ENCODE data around the gene ASB12. TPM values are rescaled to one million over a fixed set of nuclear protein-coding genes. Genes with fewer than 3 reads are reported as not detected.
"Not testable (repeated sequence)": the region's sequence is repeated elsewhere in the genome, so short reads cannot be mapped to it uniquely, and the experiment has no call there.

The ASB12 gene
- total RNA-seq, 1 donor from 2014 or later = not detected

DNA sequence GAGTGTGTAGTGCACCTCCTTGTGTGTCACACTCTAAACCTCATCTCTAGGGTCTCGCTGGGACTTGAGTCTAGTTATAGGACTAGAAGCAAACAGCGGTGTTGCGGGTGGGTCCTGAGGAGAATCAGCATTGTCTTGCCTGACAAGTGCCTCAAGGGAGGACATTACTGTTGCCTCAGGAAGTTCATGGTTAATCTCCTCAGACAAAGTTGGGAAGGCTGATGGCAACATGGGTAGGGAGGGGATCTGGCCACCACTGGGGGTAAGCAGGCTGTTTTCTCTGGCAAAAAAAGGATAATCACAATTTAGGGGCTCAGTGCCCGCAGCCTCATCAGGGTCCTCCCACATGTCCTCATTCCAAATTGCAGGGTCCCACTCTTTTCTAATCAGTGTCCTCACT, 12.4 kb downstream of the ASB12 start:
- Histone ChIP-seq H3F3A (ENCODE audit: low read depth) (no peaks in the 10 kb centered on the region), H3K27me3 (no peaks in the 10 kb centered on the region), H4K20me1 (ENCODE audit: low read depth) (no peaks in the 10 kb centered on the region), H3K9me3 (ENCODE audit: low read depth) (no peaks in the 10 kb centered on the region), H3K27ac (no peak overlapping the region), H2AFZ (replicated peaks) (no peak overlapping the region), H3K79me2 (ENCODE audit: low read depth) (no peaks in the 10 kb centered on the region), H3K4me3 (no peak overlapping the region), H3K4me1 (no peaks in the 10 kb centered on the region), H3K4me2 (no peak overlapping the region), H3K9ac (no peak overlapping the region), H3K36me3 (no peaks in the 10 kb centered on the region)
- Mint-ChIP-seq H3K4me3 (no peak overlapping the region), H3K4me1 (peaks cover 4% of the 10 kb centered on the region), H3K36me3 (no peaks in the 10 kb centered on the region), H3K27ac (no peak overlapping the region), H3K9me3 (peaks cover 9% of the 10 kb centered on the region), H3K27me3 (ENCODE audit: insufficient read depth, low read depth) (peaks cover 9% of the 10 kb centered on the region)
- DNase-seq (ENCODE audit: low spot score) = no peak
- TF ChIP-seq, protein P1, sequence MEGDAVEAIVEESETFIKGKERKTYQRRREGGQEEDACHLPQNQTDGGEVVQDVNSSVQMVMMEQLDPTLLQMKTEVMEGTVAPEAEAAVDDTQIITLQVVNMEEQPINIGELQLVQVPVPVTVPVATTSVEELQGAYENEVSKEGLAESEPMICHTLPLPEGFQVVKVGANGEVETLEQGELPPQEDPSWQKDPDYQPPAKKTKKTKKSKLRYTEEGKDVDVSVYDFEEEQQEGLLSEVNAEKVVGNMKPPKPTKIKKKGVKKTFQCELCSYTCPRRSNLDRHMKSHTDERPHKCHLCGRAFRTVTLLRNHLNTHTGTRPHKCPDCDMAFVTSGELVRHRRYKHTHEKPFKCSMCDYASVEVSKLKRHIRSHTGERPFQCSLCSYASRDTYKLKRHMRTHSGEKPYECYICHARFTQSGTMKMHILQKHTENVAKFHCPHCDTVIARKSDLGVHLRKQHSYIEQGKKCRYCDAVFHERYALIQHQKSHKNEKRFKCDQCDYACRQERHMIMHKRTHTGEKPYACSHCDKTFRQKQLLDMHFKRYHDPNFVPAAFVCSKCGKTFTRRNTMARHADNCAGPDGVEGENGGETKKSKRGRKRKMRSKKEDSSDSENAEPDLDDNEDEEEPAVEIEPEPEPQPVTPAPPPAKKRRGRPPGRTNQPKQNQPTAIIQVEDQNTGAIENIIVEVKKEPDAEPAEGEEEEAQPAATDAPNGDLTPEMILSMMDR (IDR thresholded peaks at IDR 0.05) = no peak
- no peak for TF ChIP-seq EZH2 (IDR thresholded peaks at IDR 0.05)
- no peak for TF ChIP-seq EZH2phosphoT487 (IDR thresholded peaks at IDR 0.05)

GRCh38 chrX:64213989-64214388, 16.4 kb downstream of the ASB12 start:
- not testable (repeated sequence) for H3K4me3 ChIP-seq; H2AFZ ChIP-seq (replicated peaks); H3K79me2 ChIP-seq (ENCODE audit: low read depth); H3K9me3 Mint-ChIP-seq; H3K4me3 Mint-ChIP-seq; H3K27ac Mint-ChIP-seq; H3K9me3 ChIP-seq (ENCODE audit: low read depth); DNase-seq (ENCODE audit: low spot score); H3K9ac ChIP-seq; H3K36me3 Mint-ChIP-seq; H3K36me3 ChIP-seq; H3K27me3 Mint-ChIP-seq (ENCODE audit: insufficient read depth, low read depth); H3K4me1 ChIP-seq; H3K4me1 Mint-ChIP-seq; H3F3A ChIP-seq (ENCODE audit: low read depth); H3K27me3 ChIP-seq; H3K27ac ChIP-seq; H3K4me2 ChIP-seq; H4K20me1 ChIP-seq (ENCODE audit: low read depth)
- TF ChIP-seq, protein P1 (IDR thresholded peaks at IDR 0.05) = peak; percentile 10

GRCh38 chrX:64206556-64207162, 23.7 kb downstream of the ASB12 start:
- H3K27me3 Mint-ChIP-seq (ENCODE audit: insufficient read depth, low read depth) = no peaks in the 10 kb centered on the region
- Histone ChIP-seq H3K4me2 (peak overlapping the region; percentile 79), H3F3A (ENCODE audit: low read depth) (peaks cover 9% of the 10 kb centered on the region), H2AFZ (replicated peaks) (no peak overlapping the region), H3K9ac (no peak overlapping the region), H3K4me1 (no peaks in the 10 kb centered on the region), H3K36me3 (no peaks in the 10 kb centered on the region), H4K20me1 (ENCODE audit: low read depth) (peaks cover 4% of the 10 kb centered on the region), H3K4me3 (peak overlapping the region; percentile 58), H3K9me3 (ENCODE audit: low read depth) (no peaks in the 10 kb centered on the region), H3K27me3 (peaks cover 7% of the 10 kb centered on the region), H3K27ac (no peak overlapping the region), H3K79me2 (ENCODE audit: low read depth) (no peaks in the 10 kb centered on the region)
- H3K36me3 Mint-ChIP-seq = no peaks in the 10 kb centered on the region
- TF ChIP-seq, protein P1 (IDR thresholded peaks at IDR 0.05) = no peak
- TF ChIP-seq EZH2phosphoT487 (IDR thresholded peaks at IDR 0.05) (no peak), EZH2 (IDR thresholded peaks at IDR 0.05) (no peak)
- DNase-seq (ENCODE audit: low spot score) = peak; percentile 28
- H3K27ac Mint-ChIP-seq = no peak overlapping the region
- peaks cover 10% of the 10 kb centered on the region for H3K9me3 Mint-ChIP-seq
- H3K4me3 Mint-ChIP-seq = peak overlapping the region; percentile 86
- H3K4me1 Mint-ChIP-seq = peaks cover 22% of the 10 kb centered on the region

Measured in neural progenitor cell (in vitro differentiated cells).